A549 (cell line): ENCODE data around the gene DIS3L2.

Experiments used
- BCL3 ChIP-seq: fragments of >200 bp; sonication (Bioruptor Twin); formaldehyde crosslinking; IDR thresholded peaks from 3 replicates; pipeline ENCODE4 v1.6.1; 2016
- CTCF ChIP-seq: fragments of >200 bp; sonication (Bioruptor Twin); formaldehyde crosslinking; IDR thresholded peaks from 3 replicates; pipeline ENCODE4 v1.5.1; 2016
- EP300 ChIP-seq, 2 experiments: fragments of >200 bp; sonication (Bioruptor Twin); formaldehyde crosslinking; IDR thresholded peaks; 2 replicates in 1 of 2; 3 replicates in 1 of 2; pipeline ENCODE4 v1.6.1; 2016 to 2017
- POLR2A ChIP-seq: IDR thresholded peaks from 2 replicates; pipeline ENCODE4 v1.6.1; 2012; ENCODE audit warnings: mild to moderate bottlenecking, low read length
- RAD21 ChIP-seq, 2 experiments: fragments of >200 bp in 1 of 2; sonication (Bioruptor Twin) in 1 of 2; formaldehyde crosslinking in 1 of 2; IDR thresholded peaks in 1 of 2; conservative IDR thresholded peaks in 1 of 2; 2 replicates in 1 of 2; 3 replicates in 1 of 2; pipeline ENCODE4 v1.6.1; 2012 to 2018; ENCODE audit warnings: inconsistent platforms in 1 of 2
- ZSCAN20 ChIP-seq: fragments of 250-450 bp; sonication (Bioruptor Pico); IDR thresholded peaks from 2 replicates; pipeline ENCODE4 v1.8.0; 2022; ENCODE audit warnings: mild to moderate bottlenecking, moderate library complexity

DNA sequence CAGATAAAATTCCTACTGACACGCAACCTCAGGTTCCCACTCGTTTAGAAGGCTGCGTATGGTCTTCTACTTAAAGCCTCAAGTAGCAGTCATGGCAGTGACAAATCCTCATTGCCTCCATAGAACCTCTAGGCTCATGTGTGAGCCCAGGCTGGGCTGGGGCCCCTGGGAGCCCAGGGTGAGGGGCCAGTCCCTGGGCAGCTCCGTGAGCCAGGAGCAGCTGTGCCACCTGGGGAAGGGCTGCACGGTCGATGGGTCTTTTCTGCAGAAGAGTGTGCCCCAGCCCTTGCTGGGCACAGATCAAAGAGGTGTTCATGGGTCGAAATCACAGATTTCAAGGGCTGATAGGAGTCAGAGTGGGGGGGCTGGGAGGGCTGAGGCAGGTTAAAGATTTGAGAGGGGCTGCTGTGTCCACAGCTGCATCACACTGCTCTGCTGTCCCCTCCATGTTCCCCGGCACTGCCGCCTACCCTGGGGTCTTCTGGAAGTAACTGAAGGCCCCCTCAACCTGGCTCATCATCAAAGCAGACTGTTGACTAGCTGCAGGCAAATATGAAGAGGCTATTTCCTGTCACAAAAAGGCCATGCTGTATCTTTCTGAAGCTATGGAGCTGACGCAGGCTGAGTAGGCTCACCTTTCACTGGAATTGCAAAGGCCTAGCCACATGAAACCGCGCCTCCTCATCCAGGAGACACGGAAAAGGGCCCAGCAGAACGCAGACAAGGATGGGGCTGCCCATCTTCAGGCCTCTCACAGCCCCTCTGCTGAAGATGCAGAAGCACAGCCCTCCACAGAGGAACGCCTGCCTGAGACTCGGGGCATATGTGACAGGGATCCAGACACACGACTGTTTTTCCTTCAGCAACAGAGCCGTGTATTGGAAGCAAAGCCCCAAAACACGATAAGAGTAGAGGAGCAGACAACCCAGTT lies 381.4 kb downstream of the DIS3L2 start:
- TF ChIP-seq BCL3 (no peak), CTCF (no peak), RAD21 (conservative IDR thresholded peaks at IDR 0.05 in 1 of 2, IDR thresholded peaks at IDR 0.05 in 1 of 2) (no peak), POLR2A (no peak), EP300 (IDR thresholded peaks at IDR 0.05) (no peak), ZSCAN20 (CRISPR knock-in tag) (no peak)
